Measurements from ENCODE around the gene TOR2A. TPM values are rescaled to one million over a fixed set of nuclear protein-coding genes. Genes with fewer than 3 reads are reported as not detected.
A peak's percentile ranks its signal among the peaks of the same experiment; 100 is the strongest.

The TOR2A gene
- total and polyA plus RNA-seq, 4 donors = 5.1 to 14.6 (median 11.8) TPM

- TF ChIP-seq ZBTB33 (IDR thresholded peaks at IDR 0.05) (no peak), EGR1 (IDR thresholded peaks at IDR 0.05; ENCODE audit: low read depth in 2 of 2) (no peak), GABPA (IDR thresholded peaks at IDR 0.05 in 1 of 2, conservative IDR thresholded peaks at IDR 0.05 in 1 of 2) (no peak), ATF3 (IDR thresholded peaks at IDR 0.05) (no peak), HNF4A (conservative IDR thresholded peaks at IDR 0.05) (no peak), FOXA1 (IDR thresholded peaks at IDR 0.05) (no peak)
Observed at GRCh38 chr9:127753622-127754021, 18.5 kb upstream of the TOR2A start (continued).

- TF ChIP-seq GABPA (IDR thresholded peaks at IDR 0.05 in 1 of 2, conservative IDR thresholded peaks at IDR 0.05 in 1 of 2) (no peak), TAF1 (conservative IDR thresholded peaks at IDR 0.05) (no peak), CTCF (IDR thresholded peaks at IDR 0.05; ENCODE audit: low read depth, low read length, missing input control) (no peak), ZBTB33 (IDR thresholded peaks at IDR 0.05) (no peak), NR2F2 (IDR thresholded peaks at IDR 0.05) (no peak), SP1 (IDR thresholded peaks at IDR 0.05) (no peak)
- Histone ChIP-seq H3K27me3 (ENCODE audit: control insufficient read depth in 4 of 4, insufficient read depth in 4 of 4, low read length in 3 of 4) (no peaks in the 10 kb centered on the region), H3K36me3 (ENCODE audit: control insufficient read depth in 4 of 4, insufficient read depth in 3 of 4, low read depth in 1 of 4, low read length in 3 of 4) (peaks cover 0 to 3% (median 2%) of the 10 kb centered on the region in 4 donors), H3K9ac (ENCODE audit: low read depth in 1 of 2, low read length in 2 of 2) (no peak overlapping the region), H3K4me1 (ENCODE audit: control insufficient read depth in 4 of 4, insufficient read depth in 4 of 4, low read length in 3 of 4) (peaks cover 0 to 8% (median 0%) of the 10 kb centered on the region in 4 donors), H3K4me3 (ENCODE audit: low read depth in 1 of 3, low read length in 3 of 3) (no peak overlapping the region), H3K9me3 (ENCODE audit: control insufficient read depth in 4 of 4, low read length in 3 of 4) (no peaks in the 10 kb centered on the region), H3K27ac (ENCODE audit: low read depth in 1 of 2, low read length in 2 of 2) (no peak overlapping the region)
- WGBS = 72% methylated on average over 8 of the region's 8 CpGs
- DNase-seq (ENCODE audit: low spot score) = no peak
Observed at GRCh38 chr9:127753148-127753547, 18.1 kb upstream of the TOR2A start.

GRCh38 chr9:127751269-127752054, 16.4 kb upstream of the TOR2A start:
- Histone ChIP-seq H3K4me3 (ENCODE audit: low read depth in 1 of 3, low read length in 3 of 3) (no peak overlapping the region), H3K36me3 (ENCODE audit: control insufficient read depth in 4 of 4, insufficient read depth in 3 of 4, low read depth in 1 of 4, low read length in 3 of 4) (peaks cover 0 to 5% (median 2%) of the 10 kb centered on the region in 4 donors), H3K27me3 (ENCODE audit: control insufficient read depth in 4 of 4, insufficient read depth in 4 of 4, low read length in 3 of 4) (no peaks in the 10 kb centered on the region), H3K9me3 (ENCODE audit: control insufficient read depth in 4 of 4, low read length in 3 of 4) (no peaks in the 10 kb centered on the region), H3K9ac (ENCODE audit: low read depth in 1 of 2, low read length in 2 of 2) (no peak overlapping the region), H3K27ac (ENCODE audit: low read depth in 1 of 2, low read length in 2 of 2) (no peak overlapping the region), H3K4me1 (ENCODE audit: control insufficient read depth in 4 of 4, insufficient read depth in 4 of 4, low read length in 3 of 4) (peaks cover 0 to 8% (median 0%) of the 10 kb centered on the region in 4 donors)
- 34% methylated on average over 10 of the region's 10 CpGs for WGBS
- peak; percentile 99 for TF ChIP-seq REST (IDR thresholded peaks at IDR 0.05)
- no peak for TF ChIP-seq RXRA (IDR thresholded peaks at IDR 0.05)
- TF ChIP-seq RAD21 (IDR thresholded peaks at IDR 0.05) = no peak
- peak; percentile 56 for DNase-seq (ENCODE audit: low spot score)

All from liver (tissue), 9 donors.